Measurements from ENCODE around the gene MAD1L1. TPM values are rescaled to one million over a fixed set of nuclear protein-coding genes. Genes with fewer than 3 reads are reported as not detected.
A peak's percentile ranks its signal among the peaks of the same experiment; 100 is the strongest.

Gene MAD1L1
- total RNA-seq, 1 donor from 2014 or later, result 16.2 TPM

GRCh38 chr7:2043316-2044039 is 189.3 kb downstream of the MAD1L1 start:
- Histone ChIP-seq H3K4me3 (no peak overlapping the region), H3K4me1 (peaks cover 10% of the 10 kb centered on the region), H3K27me3 (ENCODE audit: low read depth) (no peaks in the 10 kb centered on the region), H3K9me3 (replicated peaks) (no peaks in the 10 kb centered on the region), H3K36me3 (peaks cover 13% of the 10 kb centered on the region), H3K27ac (replicated peaks) (no peak overlapping the region)
- TF ChIP-seq CTCF (IDR thresholded peaks at IDR 0.05; ENCODE audit: borderline replicate concordance), result no peak
- peak; percentile 12 for DNase-seq
- intact Hi-C loops (cut with micrococcal nuclease), result no loop called here

DNA sequence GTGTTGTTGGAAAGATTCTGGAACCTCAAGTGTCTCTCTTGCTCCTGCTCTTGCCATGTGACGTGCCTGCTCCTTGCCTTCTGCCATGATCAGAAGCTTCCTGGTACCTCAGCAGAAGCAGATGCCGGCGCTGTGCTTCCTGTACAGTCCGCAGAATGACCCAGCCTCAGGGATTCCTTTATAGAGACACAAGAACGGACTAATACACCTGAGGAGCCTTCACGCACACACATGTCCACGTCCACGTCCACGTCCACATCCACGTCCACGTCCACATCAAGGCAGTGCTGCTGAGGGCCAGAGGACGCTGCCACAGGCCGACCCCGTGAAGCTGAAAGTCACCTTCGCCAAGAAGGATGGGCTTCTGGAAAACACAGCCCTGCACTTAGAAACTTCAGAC is 190.1 kb downstream of the MAD1L1 start:
- Histone ChIP-seq H3K9me3 (replicated peaks) (no peaks in the 10 kb centered on the region), H3K27ac (replicated peaks) (no peak overlapping the region), H3K36me3 (peaks cover 13% of the 10 kb centered on the region), H3K4me3 (no peak overlapping the region), H3K4me1 (peaks cover 18% of the 10 kb centered on the region), H3K27me3 (ENCODE audit: low read depth) (no peaks in the 10 kb centered on the region)
- DNase-seq, result peak; percentile 7
- intact Hi-C loops (cut with micrococcal nuclease), result no loop called here
- no peak for TF ChIP-seq CTCF (IDR thresholded peaks at IDR 0.05; ENCODE audit: borderline replicate concordance)

DNA sequence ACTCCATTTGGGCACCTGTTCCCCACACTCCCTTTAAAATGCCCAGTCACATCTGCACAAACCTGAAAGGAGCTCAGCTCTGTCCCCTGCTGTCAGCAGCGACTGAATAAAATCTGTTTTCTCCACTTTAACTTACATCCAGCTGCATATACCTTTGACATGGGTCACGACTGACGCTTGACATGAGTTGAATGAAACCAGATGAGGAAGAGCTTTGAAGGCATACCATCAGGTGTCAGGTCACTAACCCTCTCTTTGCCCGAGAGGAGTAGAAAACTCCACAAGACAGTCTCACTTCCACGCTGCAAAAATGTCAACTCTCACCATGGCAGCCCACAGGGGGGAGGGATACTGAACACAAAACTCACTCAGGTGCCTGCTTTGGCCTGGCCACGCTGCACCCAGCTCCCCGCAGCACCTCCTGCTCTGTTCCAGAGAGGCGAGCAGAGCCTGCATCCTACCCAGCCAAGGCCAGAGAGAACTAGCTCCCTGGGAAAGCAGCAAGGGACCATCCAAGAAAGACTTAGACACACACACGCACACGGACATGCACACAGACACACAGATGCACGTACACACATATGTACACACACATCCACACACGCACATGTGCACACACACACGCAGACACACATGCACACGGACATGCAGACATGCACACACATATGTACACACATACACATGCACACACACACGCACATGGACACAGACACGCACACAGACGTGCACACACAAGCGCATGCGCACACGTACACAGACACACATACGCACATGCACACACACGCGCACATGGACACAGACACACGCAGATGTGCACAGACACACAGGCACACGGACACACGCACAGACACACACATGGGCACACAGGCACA is 191.0 kb downstream of the MAD1L1 start:
- DNase-seq, result no peak
- Histone ChIP-seq H3K27me3 (ENCODE audit: low read depth) (no peaks in the 10 kb centered on the region), H3K9me3 (replicated peaks) (no peaks in the 10 kb centered on the region), H3K36me3 (peaks cover 13% of the 10 kb centered on the region), H3K4me1 (peaks cover 27% of the 10 kb centered on the region), H3K27ac (replicated peaks) (no peak overlapping the region), H3K4me3 (no peak overlapping the region)
- no peak for TF ChIP-seq CTCF (IDR thresholded peaks at IDR 0.05; ENCODE audit: borderline replicate concordance)
- intact Hi-C loops (cut with micrococcal nuclease), result no loop called here

DNA sequence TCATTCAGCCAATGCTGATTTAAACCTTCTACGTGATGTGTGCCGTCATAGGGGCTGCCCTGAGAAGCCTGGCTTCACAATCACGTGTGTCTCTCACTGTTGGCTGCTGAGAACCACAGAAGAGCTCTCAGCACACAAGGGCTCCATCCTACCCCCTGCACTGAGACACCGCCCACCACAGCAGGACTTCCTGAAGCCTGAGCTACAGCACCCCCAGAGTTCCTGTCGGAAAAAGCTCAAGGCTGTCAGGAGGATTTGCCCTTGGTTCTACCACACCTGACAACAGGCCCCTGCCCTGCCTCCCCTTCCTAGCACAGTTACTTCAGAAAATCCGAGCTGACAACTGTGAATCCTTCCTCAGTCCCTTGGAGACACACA is 191.9 kb downstream of the MAD1L1 start:
- peaks cover 13% of the 10 kb centered on the region for H3K36me3 ChIP-seq
- peaks cover 28% of the 10 kb centered on the region for H3K4me1 ChIP-seq
- no peaks in the 10 kb centered on the region for H3K9me3 ChIP-seq (replicated peaks)
- no peak for DNase-seq
- no peak for TF ChIP-seq CTCF (IDR thresholded peaks at IDR 0.05; ENCODE audit: borderline replicate concordance)
- no peaks in the 10 kb centered on the region for H3K27me3 ChIP-seq (ENCODE audit: low read depth)
- intact Hi-C loops (cut with micrococcal nuclease), result no loop called here
- no peak overlapping the region for H3K4me3 ChIP-seq
- H3K27ac ChIP-seq (replicated peaks), result no peak overlapping the region

- Histone ChIP-seq H3K36me3 (peaks cover 13% of the 10 kb centered on the region), H3K4me1 (peaks cover 28% of the 10 kb centered on the region), H3K9me3 (replicated peaks) (no peaks in the 10 kb centered on the region), H3K4me3 (no peak overlapping the region), H3K27ac (replicated peaks) (no peak overlapping the region), H3K27me3 (ENCODE audit: low read depth) (no peaks in the 10 kb centered on the region)
- no peak for TF ChIP-seq CTCF (IDR thresholded peaks at IDR 0.05; ENCODE audit: borderline replicate concordance)
- intact Hi-C loops (cut with micrococcal nuclease), result no loop called here
- peak; percentile 6 for DNase-seq
These were observed 192.4 kb downstream of the MAD1L1 start for GRCh38 chr7:2040201-2040892.

Data from left ventricle myocardium inferior (tissue), 1 donor.